ENCODE measurements around the gene RACGAP1. TPM values are rescaled to one million over a fixed set of nuclear protein-coding genes. Genes with fewer than 3 reads are reported as not detected.
A peak's percentile ranks its signal among the peaks of the same experiment; 100 is the strongest.
"Not testable (repeated sequence)": the region's sequence is repeated elsewhere in the genome, so short reads cannot be mapped to it uniquely, and the experiment has no call there.

RACGAP1 gene
- total RNA-seq, 4 donors from 2014 or later = 5.1 to 29.7 (median 8.5) TPM

DNA sequence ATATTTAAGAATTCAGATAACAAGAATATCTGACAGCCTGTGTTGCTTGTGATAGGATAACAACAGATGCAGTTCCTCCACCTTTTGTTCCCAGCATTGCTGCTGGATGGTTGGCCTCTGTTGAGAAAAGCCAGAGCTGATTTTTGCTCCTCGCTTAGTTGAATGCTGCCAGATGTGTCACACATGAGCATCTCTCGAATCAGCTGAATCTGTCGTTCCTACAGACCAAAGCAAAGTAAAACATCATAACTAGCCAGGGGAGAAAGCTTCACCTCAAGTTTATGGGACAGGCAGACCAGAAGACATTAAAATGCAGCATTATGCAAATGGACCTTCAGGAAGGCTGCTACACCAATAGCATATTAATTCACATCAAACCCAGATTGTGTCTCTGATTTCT lies 20.1 kb downstream of the RACGAP1 start:
- peak overlapping the region in 1 of 4 donors; percentile 11 for H3K27ac ChIP-seq
- no peak for TF ChIP-seq POLR2A (IDR thresholded peaks at IDR 0.05)
- TF ChIP-seq, protein P1, sequence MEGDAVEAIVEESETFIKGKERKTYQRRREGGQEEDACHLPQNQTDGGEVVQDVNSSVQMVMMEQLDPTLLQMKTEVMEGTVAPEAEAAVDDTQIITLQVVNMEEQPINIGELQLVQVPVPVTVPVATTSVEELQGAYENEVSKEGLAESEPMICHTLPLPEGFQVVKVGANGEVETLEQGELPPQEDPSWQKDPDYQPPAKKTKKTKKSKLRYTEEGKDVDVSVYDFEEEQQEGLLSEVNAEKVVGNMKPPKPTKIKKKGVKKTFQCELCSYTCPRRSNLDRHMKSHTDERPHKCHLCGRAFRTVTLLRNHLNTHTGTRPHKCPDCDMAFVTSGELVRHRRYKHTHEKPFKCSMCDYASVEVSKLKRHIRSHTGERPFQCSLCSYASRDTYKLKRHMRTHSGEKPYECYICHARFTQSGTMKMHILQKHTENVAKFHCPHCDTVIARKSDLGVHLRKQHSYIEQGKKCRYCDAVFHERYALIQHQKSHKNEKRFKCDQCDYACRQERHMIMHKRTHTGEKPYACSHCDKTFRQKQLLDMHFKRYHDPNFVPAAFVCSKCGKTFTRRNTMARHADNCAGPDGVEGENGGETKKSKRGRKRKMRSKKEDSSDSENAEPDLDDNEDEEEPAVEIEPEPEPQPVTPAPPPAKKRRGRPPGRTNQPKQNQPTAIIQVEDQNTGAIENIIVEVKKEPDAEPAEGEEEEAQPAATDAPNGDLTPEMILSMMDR (IDR thresholded peaks at IDR 0.05) = no peak
- peaks cover 0 to 9% (median 0%) of the 10 kb centered on the region in 3 donors for H3K36me3 ChIP-seq
- H3K4me1 ChIP-seq = no peaks in the 10 kb centered on the region
- H3K9me3 ChIP-seq = no peaks in the 10 kb centered on the region
- no peak overlapping the region for H3K4me3 ChIP-seq
- no peak for DNase-seq
- no peaks in the 10 kb centered on the region for H3K27me3 ChIP-seq

DNA sequence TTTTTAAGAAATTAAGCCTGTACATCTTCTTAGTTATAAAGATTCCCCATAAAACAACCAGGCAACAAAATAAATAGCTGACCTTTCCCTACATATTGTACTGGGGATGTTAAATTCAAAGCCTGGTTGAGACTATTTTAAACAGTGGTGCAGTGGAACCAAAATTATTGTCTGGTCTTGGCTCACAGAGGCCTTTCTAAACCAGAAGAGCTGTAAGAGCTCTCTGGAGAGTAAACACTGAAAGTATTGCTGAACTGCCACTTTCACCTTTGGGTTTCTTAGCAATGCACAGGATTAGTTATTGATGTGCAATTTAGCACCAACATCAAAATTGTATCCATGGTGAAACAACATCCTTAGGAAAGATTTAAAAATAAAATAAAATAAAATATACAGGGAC lies 20.6 kb downstream of the RACGAP1 start:
- H3K27me3 ChIP-seq = no peaks in the 10 kb centered on the region
- H3K9me3 ChIP-seq = no peaks in the 10 kb centered on the region
- H3K36me3 ChIP-seq = peaks cover 0 to 12% (median 0%) of the 10 kb centered on the region in 3 donors
- peak overlapping the region in 1 of 4 donors; percentile 11 for H3K27ac ChIP-seq
- H3K4me3 ChIP-seq = no peak overlapping the region
- no peaks in the 10 kb centered on the region for H3K4me1 ChIP-seq
- TF ChIP-seq, protein P1 (IDR thresholded peaks at IDR 0.05) = no peak
- no peak for TF ChIP-seq POLR2A (IDR thresholded peaks at IDR 0.05)
- DNase-seq = no peak

DNA sequence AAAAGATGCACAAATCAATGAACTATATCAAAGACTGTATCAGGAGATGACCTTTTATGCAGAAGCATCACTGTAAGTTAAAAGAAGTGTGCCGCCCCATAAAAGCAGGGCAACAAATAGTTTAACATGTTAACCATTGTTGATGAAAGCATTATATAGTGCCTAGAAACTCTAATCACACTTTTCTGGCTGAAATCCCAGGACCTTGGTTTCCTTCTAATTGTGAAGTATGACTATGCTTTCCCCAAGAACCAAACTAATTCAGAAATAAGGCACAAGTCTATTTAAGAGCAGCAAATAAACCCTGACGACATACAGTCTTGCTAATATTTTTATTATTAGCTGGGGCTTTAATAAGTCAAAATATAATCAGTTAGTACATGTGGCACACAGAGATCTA lies 21.7 kb downstream of the RACGAP1 start:
- no peaks in the 10 kb centered on the region for H3K9me3 ChIP-seq
- H3K36me3 ChIP-seq = peaks cover 0 to 23% (median 0%) of the 10 kb centered on the region in 3 donors
- no peak for TF ChIP-seq POLR2A (IDR thresholded peaks at IDR 0.05)
- no peak for DNase-seq
- H3K4me3 ChIP-seq = no peak overlapping the region
- no peaks in the 10 kb centered on the region for H3K4me1 ChIP-seq
- no peaks in the 10 kb centered on the region for H3K27me3 ChIP-seq
- no peak overlapping the region for H3K27ac ChIP-seq

DNA sequence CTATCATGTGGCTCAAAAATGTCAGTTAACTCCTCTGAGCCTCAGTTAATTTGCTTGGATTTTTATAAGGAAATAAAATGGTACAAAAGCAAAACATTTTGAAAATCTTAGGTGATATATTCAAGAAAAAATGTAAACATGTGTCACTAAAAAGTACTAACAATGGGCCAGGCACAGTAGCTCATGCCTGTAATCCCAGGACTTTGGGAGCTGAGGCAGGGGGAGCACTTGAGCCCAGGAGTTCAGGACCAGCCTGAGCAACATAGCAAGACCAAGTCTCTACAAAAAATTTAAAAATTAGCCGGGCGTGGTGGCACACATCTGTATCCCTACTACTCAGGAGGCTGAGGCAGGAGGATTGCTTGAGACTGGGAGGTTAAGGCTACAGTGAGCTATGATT lies 26.8 kb downstream of the RACGAP1 start:
- no peak for DNase-seq
- Histone ChIP-seq H3K27me3 (no peaks in the 10 kb centered on the region), H3K9me3 (no peaks in the 10 kb centered on the region), H3K27ac (no peak overlapping the region), H3K4me3 (no peak overlapping the region), H3K36me3 (peaks cover 0 to 60% (median 0%) of the 10 kb centered on the region in 3 donors), H3K4me1 (no peaks in the 10 kb centered on the region)
- TF ChIP-seq, protein P1 (IDR thresholded peaks at IDR 0.05) = no peak
- no peak for TF ChIP-seq POLR2A (IDR thresholded peaks at IDR 0.05)

DNA sequence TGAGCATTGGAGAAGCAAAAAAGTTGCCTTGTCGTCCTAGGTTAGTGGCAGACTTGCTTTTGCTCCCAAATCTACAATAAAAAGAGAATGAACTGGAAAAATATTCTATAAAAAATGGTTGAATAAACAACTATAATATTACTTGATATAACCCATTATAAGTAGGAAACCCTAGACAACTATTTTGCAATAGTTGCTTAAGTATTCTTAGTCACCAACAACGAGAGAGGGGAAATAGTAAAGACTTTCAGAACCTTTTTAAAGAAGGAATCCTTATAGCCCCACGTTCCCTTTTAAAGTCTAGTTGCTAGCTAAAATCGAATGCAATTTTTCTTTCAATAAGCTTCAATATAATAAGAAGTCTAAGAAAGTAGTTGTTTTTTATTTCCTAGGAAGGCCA lies 35.0 kb downstream of the RACGAP1 start:
- no peak overlapping the region for H3K27ac ChIP-seq
- TF ChIP-seq POLR2A (IDR thresholded peaks at IDR 0.05) = no peak
- TF ChIP-seq, protein P1 (IDR thresholded peaks at IDR 0.05) = no peak
- H3K27me3 ChIP-seq = no peaks in the 10 kb centered on the region
- no peak overlapping the region for H3K4me3 ChIP-seq
- H3K4me1 ChIP-seq = no peaks in the 10 kb centered on the region
- no peaks in the 10 kb centered on the region for H3K9me3 ChIP-seq
- H3K36me3 ChIP-seq = peaks cover 0 to 43% (median 0%) of the 10 kb centered on the region in 3 donors
- DNase-seq = no peak

DNA sequence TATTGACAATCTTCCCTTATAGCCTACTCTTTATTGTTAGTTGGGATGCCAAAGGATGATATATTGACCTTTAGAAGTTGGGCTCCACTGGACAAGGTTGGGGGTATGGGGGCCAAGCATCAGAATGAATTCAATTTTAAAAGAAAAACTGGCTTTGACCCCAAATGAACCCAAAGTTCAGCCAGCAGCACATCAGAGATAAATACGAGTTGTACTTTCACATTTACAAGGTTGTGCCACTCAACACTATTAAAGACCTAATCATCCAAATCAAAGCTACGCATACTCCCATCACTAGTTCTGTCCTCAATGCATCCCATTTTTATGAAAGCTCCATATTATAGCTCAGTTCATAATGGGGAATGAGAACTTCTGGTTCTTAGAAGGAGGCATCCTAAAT lies 35.9 kb downstream of the RACGAP1 start:
- H3K36me3 ChIP-seq = peaks cover 0 to 35% (median 0%) of the 10 kb centered on the region in 3 donors
- DNase-seq, H3K27ac ChIP-seq, H3K9me3 ChIP-seq, H3K4me3 ChIP-seq, H3K27me3 ChIP-seq, H3K4me1 ChIP-seq: not testable (repeated sequence)
